A549 treated with AZD9567 at 1 μM for 4 hours (cell line): Measurements from ENCODE around the gene CR1L. TPM values are rescaled to one million over a fixed set of nuclear protein-coding genes. Genes with fewer than 3 reads are reported as not detected.

Experiments
- total RNA-seq: library from RNA; stranded (reverse); fragments of 200-300 nt; extraction: Qiagen RNA extraction; gene quantifications from 5 replicates; pipeline ENCODE4 v1.2.3, GENCODE V29; 2022; ENCODE audit not compliant: insufficient read depth

The CR1L gene
- total RNA-seq: not detected in 5 replicates

DNA sequence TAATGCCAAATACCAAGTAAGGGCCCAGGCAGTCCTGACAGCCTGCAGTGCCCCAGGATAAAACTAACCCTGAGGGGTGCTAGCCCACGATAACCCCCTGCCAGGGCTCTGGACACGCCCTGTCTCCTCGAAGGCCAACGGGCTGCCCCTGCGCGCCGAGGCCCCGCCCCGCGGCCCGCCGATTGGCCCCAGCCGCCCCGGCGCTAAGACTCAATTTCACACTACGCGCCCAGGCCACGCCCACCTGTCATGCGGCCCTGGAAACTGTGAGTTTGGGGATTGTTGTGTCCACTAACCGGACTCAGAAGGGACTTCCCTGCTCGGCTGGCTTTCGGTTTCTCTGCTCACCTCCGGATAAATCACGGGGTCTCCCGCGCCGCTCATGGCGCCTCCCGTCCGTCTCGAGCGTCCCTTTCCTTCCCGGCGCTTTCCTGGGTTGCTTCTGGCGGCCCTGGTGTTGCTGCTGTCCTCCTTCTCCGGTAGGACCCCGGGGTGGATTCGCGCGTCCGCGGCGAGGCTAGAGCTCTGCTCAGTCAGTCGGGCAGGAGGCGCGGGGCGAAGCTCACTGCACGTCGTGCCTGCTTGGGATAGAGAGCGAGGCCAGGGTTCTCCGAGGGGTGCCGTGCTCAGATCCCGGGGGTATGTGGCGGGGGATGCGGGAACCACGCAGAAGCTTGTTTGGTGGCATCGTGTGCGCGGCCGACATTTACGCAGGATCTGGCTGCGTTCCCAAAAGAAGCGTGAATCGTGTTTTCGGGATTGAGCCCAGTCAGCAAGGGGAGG is at the start of gene CR1L:
Gene CR1L, plus strand, starts transcription at position 282 of the 783 bp plus-strand sequence. Its CDS starts 101 bp downstream, at position 383.

DNA sequence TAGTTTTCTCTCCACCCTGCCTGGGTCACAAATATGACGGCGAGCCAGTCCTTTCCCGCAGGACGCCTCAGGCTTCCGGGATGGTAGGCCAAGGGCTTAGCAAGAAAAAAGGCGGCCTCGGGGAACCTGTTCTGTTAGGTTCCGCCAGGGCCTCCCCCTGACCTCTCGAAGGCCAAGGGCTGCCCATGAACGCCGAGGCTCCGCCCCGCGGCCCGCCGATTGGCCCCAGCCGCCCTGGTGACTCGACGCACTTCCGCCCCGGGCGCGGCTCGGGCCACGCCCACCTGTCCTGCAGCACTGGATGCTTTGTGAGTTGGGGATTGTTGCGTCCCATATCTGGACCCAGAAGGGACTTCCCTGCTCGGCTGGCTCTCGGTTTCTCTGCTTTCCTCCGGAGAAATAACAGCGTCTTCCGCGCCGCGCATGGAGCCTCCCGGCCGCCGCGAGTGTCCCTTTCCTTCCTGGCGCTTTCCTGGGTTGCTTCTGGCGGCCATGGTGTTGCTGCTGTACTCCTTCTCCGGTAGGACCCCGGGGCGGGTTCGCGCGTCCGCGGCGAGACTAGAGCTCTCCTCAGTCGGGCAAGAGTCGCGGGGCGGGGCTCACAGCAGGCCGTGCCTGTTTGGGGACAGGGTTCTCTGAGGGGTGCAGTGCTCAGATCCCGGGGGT is 107.0 kb downstream of the CR1L start, which contains the start of gene CD46:
Gene CD46, plus strand, starts transcription at position 265 of the 666 bp plus-strand sequence. Its CDS starts 159 bp downstream, at position 424.

Other genes starting within 250 kb of the CR1L start
- 0.02 TPM in 1 of 5 replicates, not detected in the others for gene CR2, start 190.8 kb upstream of the CR1L start, total RNA-seq
- not detected in 5 replicates for gene CR1, start 149.0 kb upstream of the CR1L start, total RNA-seq
- 89.7 to 128 TPM (median 114 TPM) in 5 replicates for gene CD46, start 106.9 kb downstream of the CR1L start, total RNA-seq